Esophagus muscularis mucosa (tissue), 4 donors: ENCODE measurements around the gene IAPP. TPM values are rescaled to one million over a fixed set of nuclear protein-coding genes. Genes with fewer than 3 reads are reported as not detected.
"Not testable (repeated sequence)": the region's sequence is repeated elsewhere in the genome, so short reads cannot be mapped to it uniquely, and the experiment has no call there.

Experiments used
- DNase-seq: peaks from one replicate; pipeline ENCODE4 v3.0.0-alpha.2; 2017; ENCODE audit errors: extremely low spot score
- H3K27ac ChIP-seq, 4 donors: fragments of 200-600 bp; sonication (generic); replicated peaks in 1 of 4; 1 replicate in 3 of 4; 2 replicates in 1 of 4; pipeline ENCODE4 v1.5.1; 2016 to 2019; ENCODE audit warnings: mild to moderate bottlenecking in 1 of 4
- H3K27me3 ChIP-seq, 4 donors: fragments of 200-600 bp; sonication (generic); one replicate each; pipeline versions ENCODE4 v1.5.1 to v1.6.0; 2016 to 2019
- H3K36me3 ChIP-seq, 4 donors: fragments of 200-600 bp; sonication (generic); one replicate each; pipeline ENCODE4 v1.5.1; 2016 to 2019
- H3K4me1 ChIP-seq, 4 donors: fragments of 200-600 bp; sonication (generic); one replicate each; pipeline ENCODE4 v1.5.1; 2016 to 2019
- H3K4me3 ChIP-seq, 4 donors: fragments of 200-600 bp; sonication (generic); 1 replicate in 2 of 4; 2 replicates in 2 of 4; pipeline ENCODE4 v1.5.1; 2016 to 2019; ENCODE audit warnings: mild to moderate bottlenecking in 4 of 4, moderate library complexity in 1 of 4
- H3K9me3 ChIP-seq, 4 donors: fragments of 200-600 bp; sonication (generic); 1 replicate in 3 of 4; 2 replicates in 1 of 4; pipeline ENCODE4 v1.5.1; 2016 to 2019
- CTCF ChIP-seq, 3 experiments: fragments of 200-600 bp in 2 of 3; fragments of 450-650 bp in 1 of 3; sonication (generic) in 2 of 3; IDR thresholded peaks; one replicate each; pipeline ENCODE4 v1.5.1; 2017 to 2019; ENCODE audit warnings: antibody characterized with exemption in 3 of 3, mild to moderate bottlenecking in 2 of 3, moderate library complexity in 1 of 3
- EP300 ChIP-seq: sonication (generic); formaldehyde crosslinking; IDR thresholded peaks from one replicate; pipeline ENCODE4 v1.6.1; 2017; ENCODE audit warnings: antibody characterized with exemption
- POLR2A ChIP-seq: fragments of 450-650 bp; IDR thresholded peaks from one replicate; pipeline ENCODE4 v1.6.1; 2017; ENCODE audit warnings: antibody characterized with exemption, moderate library complexity, mild to moderate bottlenecking, low read depth
- POLR2AphosphoS5 ChIP-seq, 2 donors: sonication (generic); formaldehyde crosslinking; IDR thresholded peaks; one replicate each; pipeline ENCODE4 v1.6.1; 2017; ENCODE audit warnings: antibody characterized with exemption in 2 of 2
- WGBS: methylation state at CpG from one replicate; pipeline ENCODE4 v1.1.5; 2018; 5-methylcytosine and 5-hydroxymethylcytosine counted together
- intact Hi-C: fragments of 100-400 bp; cut with DNase I; formaldehyde crosslinking; loops from one replicate; pipeline ENCODE4 v1.15.1; 2023
- total RNA-seq, 4 donors: library from RNA; depleted of rRNA; stranded (reverse); fragments of >200 nt; gene quantifications; one replicate each; pipeline versions ENCODE4 v1.1.0 to v1.2.1, GENCODE V29; 2016

The IAPP gene
- total RNA-seq, 4 donors from 2014 or later, result not detected

- WGBS, result 95% methylated on average over 3 of the region's 3 CpGs
- intact Hi-C loops, result no loop called here
Measured at GRCh38 chr12:21387174-21387573, 14.5 kb downstream of the IAPP start.

GRCh38 chr12:21392384-21392783 lies 19.7 kb downstream of the IAPP start:
- no peaks in the 10 kb centered on the region for H3K36me3 ChIP-seq
- TF ChIP-seq POLR2A, result no peak
- TF ChIP-seq EP300, result no peak
- intact Hi-C loops, result no loop called here
- no peak overlapping the region for H3K4me3 ChIP-seq
- H3K4me1 ChIP-seq, result no peaks in the 10 kb centered on the region
- H3K9me3 ChIP-seq, result no peaks in the 10 kb centered on the region
- DNase-seq, result no peak
- no peaks in the 10 kb centered on the region for H3K27me3 ChIP-seq
- no peak overlapping the region for H3K27ac ChIP-seq
- WGBS, result 38% methylated on average over 1 of the region's 1 CpG

More at GRCh38 chr12:21387174-21387573, 14.5 kb downstream of the IAPP start:
- Histone ChIP-seq H3K27ac (no peak overlapping the region), H3K9me3 (no peaks in the 10 kb centered on the region), H3K4me1 (no peaks in the 10 kb centered on the region), H3K36me3 (no peaks in the 10 kb centered on the region), H3K4me3 (no peak overlapping the region), H3K27me3 (no peaks in the 10 kb centered on the region)
- TF ChIP-seq POLR2AphosphoS5 (IDR thresholded peaks at IDR 0.05) (no peak), CTCF (IDR thresholded peaks at IDR 0.05) (no peak), EP300 (no peak), POLR2A (no peak)
- no peak for DNase-seq

GRCh38 chr12:21394828-21395626 lies 22.3 kb downstream of the IAPP start:
- WGBS, result 93% methylated on average over 25 of the region's 28 CpGs
- not testable (repeated sequence) for DNase-seq

GRCh38 chr12:21413369-21414277 lies 40.9 kb downstream of the IAPP start:
- no peak for TF ChIP-seq POLR2A
- TF ChIP-seq POLR2AphosphoS5 (IDR thresholded peaks at IDR 0.05), result no peak
- TF ChIP-seq CTCF (IDR thresholded peaks at IDR 0.05), result no peak
- no peak for TF ChIP-seq EP300
- intact Hi-C loops, result no loop called here
- no peaks in the 10 kb centered on the region for H3K4me1 ChIP-seq
- no peak for DNase-seq
- H3K9me3 ChIP-seq, result no peaks in the 10 kb centered on the region
- no peaks in the 10 kb centered on the region for H3K36me3 ChIP-seq
- 83% methylated on average over 16 of the region's 16 CpGs for WGBS
- H3K4me3 ChIP-seq, result no peak overlapping the region
- no peak overlapping the region for H3K27ac ChIP-seq
- no peaks in the 10 kb centered on the region for H3K27me3 ChIP-seq

More at GRCh38 chr12:21394828-21395626, 22.3 kb downstream of the IAPP start:
- intact Hi-C loops, H3K27me3 ChIP-seq, H3K27ac ChIP-seq, H3K4me1 ChIP-seq, H3K36me3 ChIP-seq, H3K9me3 ChIP-seq, H3K4me3 ChIP-seq: not testable (repeated sequence)

GRCh38 chr12:21416511-21417121 lies 43.9 kb downstream of the IAPP start:
- no peaks in the 10 kb centered on the region for H3K4me1 ChIP-seq
- intact Hi-C loops, result no loop called here
- H3K4me3 ChIP-seq, result no peak overlapping the region
- H3K9me3 ChIP-seq, result no peaks in the 10 kb centered on the region
- no peak overlapping the region for H3K27ac ChIP-seq
- DNase-seq, result no peak
- WGBS, result 58% methylated on average over 4 of the region's 4 CpGs
- peaks cover 0 to 3% (median 0%) of the 10 kb centered on the region in 4 donors for H3K27me3 ChIP-seq
- TF ChIP-seq EP300 (no peak), POLR2A (no peak), CTCF (IDR thresholded peaks at IDR 0.05) (no peak), POLR2AphosphoS5 (IDR thresholded peaks at IDR 0.05) (no peak)
- no peaks in the 10 kb centered on the region for H3K36me3 ChIP-seq

- H3K27ac ChIP-seq, H3K9me3 ChIP-seq, H3K4me3 ChIP-seq, H3K27me3 ChIP-seq, H3K36me3 ChIP-seq, DNase-seq, intact Hi-C loops, H3K4me1 ChIP-seq: not testable (repeated sequence)
- 88% methylated on average over 5 of the region's 5 CpGs for WGBS
Measured at GRCh38 chr12:21418398-21418797, 45.7 kb downstream of the IAPP start.

- H3K4me1 ChIP-seq, H3K36me3 ChIP-seq, intact Hi-C loops, H3K27ac ChIP-seq, DNase-seq, H3K9me3 ChIP-seq, H3K27me3 ChIP-seq, H3K4me3 ChIP-seq: not testable (repeated sequence)
- WGBS, result 82% methylated on average over 26 of the region's 30 CpGs
Measured at GRCh38 chr12:21419009-21419699, 46.5 kb downstream of the IAPP start.
